PFSK-1 (cell line): ENCODE data around the gene PAPPA.

Source experiments
- FOXP2 ChIP-seq: optimal IDR thresholded peaks from 2 replicates; pipeline ENCODE3; 2011; ENCODE audit warnings: borderline replicate concordance, control low read depth, inconsistent platforms; ENCODE audit not compliant: insufficient read depth; ENCODE audit errors: extremely low read length, extremely low read depth
- POLR2AphosphoS5 ChIP-seq: IDR thresholded peaks from 2 replicates; pipeline ENCODE4 v1.6.1; 2012; ENCODE audit warnings: low read depth, mild to moderate bottlenecking, control low read depth, low read length, moderate library complexity
- SIN3A ChIP-seq: IDR thresholded peaks from 2 replicates; pipeline ENCODE4 v1.6.1; 2012; ENCODE audit warnings: mild to moderate bottlenecking, low read length, moderate library complexity, borderline replicate concordance; ENCODE audit not compliant: insufficient read depth
- TAF1 ChIP-seq: IDR thresholded peaks from 2 replicates; pipeline ENCODE4 v1.6.1; 2012; ENCODE audit warnings: low read length, control low read depth, borderline replicate concordance; ENCODE audit not compliant: insufficient read depth
- TF ChIP-seq, protein P1 (sequence below), 2 experiments: IDR thresholded peaks; 2 replicates each; pipeline versions ENCODE4 v1.6.1 to v1.8.0; 2011 to 2012; ENCODE audit warnings: low read depth in 2 of 2, low read length in 2 of 2, control low read depth in 1 of 2, inconsistent platforms in 1 of 2, mild to moderate bottlenecking in 1 of 2, moderate library complexity in 1 of 2; ENCODE audit not compliant: insufficient read depth in 1 of 2

The PAPPA gene

DNA sequence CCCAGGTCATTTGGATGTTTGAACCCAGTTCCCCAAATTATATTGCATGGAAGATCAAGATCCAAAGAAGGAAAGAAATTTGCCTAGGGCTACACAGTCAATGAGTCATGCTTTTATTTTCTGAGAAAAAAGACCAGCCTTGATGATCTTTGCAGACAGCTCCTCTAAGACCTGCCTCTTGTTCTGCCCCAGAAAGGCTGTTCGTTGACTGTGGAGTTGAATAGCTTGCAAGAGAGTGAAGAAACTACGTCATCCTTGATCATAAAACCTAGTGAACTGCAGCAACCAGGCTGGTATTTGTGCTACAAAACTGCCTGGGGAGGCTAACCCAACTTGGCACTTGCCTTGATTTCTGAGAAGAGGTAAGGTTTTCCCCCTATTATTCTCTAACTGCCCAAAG is 263.9 kb downstream of the PAPPA start:
- TF ChIP-seq SIN3A (no peak), TAF1 (no peak), POLR2AphosphoS5 (no peak)

DNA sequence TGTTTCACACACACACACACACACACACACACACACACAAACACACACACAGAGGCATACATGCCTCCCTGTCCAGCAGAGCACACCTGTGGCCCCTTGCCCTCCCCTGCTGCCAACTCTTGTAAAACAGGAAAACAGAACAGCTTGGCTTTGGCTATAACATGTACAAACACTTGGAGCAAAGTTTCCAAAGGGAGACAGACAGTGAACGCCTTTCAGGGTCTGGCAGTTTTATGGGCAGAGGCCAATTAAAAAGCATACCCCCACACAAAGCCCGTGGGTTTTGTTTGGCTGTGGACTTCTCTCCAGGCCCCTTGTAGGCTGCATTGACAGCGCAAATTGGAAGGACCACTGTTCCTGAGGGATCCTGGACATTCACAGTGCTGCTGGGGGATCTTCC is 265.6 kb downstream of the PAPPA start:
- TF ChIP-seq, protein P1, sequence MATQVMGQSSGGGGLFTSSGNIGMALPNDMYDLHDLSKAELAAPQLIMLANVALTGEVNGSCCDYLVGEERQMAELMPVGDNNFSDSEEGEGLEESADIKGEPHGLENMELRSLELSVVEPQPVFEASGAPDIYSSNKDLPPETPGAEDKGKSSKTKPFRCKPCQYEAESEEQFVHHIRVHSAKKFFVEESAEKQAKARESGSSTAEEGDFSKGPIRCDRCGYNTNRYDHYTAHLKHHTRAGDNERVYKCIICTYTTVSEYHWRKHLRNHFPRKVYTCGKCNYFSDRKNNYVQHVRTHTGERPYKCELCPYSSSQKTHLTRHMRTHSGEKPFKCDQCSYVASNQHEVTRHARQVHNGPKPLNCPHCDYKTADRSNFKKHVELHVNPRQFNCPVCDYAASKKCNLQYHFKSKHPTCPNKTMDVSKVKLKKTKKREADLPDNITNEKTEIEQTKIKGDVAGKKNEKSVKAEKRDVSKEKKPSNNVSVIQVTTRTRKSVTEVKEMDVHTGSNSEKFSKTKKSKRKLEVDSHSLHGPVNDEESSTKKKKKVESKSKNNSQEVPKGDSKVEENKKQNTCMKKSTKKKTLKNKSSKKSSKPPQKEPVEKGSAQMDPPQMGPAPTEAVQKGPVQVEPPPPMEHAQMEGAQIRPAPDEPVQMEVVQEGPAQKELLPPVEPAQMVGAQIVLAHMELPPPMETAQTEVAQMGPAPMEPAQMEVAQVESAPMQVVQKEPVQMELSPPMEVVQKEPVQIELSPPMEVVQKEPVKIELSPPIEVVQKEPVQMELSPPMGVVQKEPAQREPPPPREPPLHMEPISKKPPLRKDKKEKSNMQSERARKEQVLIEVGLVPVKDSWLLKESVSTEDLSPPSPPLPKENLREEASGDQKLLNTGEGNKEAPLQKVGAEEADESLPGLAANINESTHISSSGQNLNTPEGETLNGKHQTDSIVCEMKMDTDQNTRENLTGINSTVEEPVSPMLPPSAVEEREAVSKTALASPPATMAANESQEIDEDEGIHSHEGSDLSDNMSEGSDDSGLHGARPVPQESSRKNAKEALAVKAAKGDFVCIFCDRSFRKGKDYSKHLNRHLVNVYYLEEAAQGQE (IDR thresholded peaks at IDR 0.05; ENCODE audit: insufficient read depth in 1 of 2, low read depth in 2 of 2, low read length in 2 of 2): no peak
- no peak for TF ChIP-seq TAF1
- TF ChIP-seq POLR2AphosphoS5: no peak
- no peak for TF ChIP-seq SIN3A
- no peak for TF ChIP-seq FOXP2

DNA sequence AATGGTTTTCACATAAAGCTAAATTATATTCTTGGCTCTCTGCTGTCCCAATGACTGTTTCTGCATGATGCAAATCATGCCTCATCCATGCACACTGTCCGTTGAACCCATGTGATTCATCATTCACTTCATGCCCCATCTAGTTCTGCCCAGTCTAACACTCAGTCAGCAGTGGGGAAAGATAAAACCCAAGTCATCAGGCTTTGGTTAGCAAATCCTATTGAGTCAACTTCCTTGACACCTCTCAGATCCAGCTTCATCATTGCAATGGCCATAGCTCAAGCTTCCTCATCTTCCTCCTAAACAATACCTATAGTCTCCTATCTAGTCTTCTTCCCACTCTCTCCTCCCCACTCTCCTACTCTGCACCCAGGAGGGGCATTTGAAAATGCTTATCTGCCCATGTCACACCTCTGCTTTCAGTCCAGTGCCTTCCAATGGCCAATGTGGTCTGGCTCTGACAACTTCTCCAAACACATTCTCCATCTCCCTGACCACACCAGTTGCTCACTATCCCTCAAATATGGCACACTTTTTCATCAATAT is 267.5 kb downstream of the PAPPA start:
- TF ChIP-seq TAF1 (no peak), POLR2AphosphoS5 (no peak)
- TF ChIP-seq, protein P1 (IDR thresholded peaks at IDR 0.05; ENCODE audit: insufficient read depth in 1 of 2, low read depth in 2 of 2, low read length in 2 of 2): no peak

DNA sequence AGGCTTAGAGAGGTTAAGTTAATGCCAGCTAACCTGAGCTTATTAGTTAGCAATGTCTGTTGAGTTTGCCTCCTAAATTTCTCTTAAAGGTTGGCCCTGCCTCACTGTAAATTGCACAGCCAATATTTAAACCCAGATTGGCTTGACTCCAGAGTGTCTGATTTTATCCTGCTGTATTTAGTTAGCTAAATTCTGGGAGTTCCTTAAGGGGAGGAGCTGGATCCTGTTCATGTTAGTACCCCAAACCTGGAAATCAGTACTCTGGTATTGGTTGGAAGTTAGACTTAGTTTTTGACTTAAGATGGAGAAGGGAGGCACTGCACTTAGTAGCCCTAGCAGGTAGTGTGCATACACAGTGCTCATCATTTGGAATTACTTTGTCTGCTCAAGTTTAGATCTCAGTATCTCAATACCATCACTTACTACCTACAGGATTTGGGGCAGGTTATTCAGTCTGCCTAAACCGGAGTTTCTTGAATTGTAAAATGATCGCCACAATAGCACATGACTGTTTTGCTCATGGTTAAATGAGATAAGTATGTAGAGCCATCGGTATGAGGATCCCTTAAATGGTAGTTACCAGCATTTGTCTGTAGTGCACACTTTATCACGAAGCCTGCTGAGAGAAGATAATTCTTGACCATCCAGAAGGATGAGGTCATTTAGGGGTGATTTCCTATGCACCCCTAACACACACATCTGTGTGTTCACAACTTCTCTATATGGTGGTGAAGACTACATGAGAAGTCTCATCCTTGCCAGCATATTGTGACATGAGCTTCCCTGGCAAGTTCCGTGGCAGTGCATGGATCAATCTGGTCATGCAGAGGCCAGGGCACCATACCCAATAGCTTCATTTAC is 268.8 kb downstream of the PAPPA start:
- TF ChIP-seq FOXP2 (no peak), POLR2AphosphoS5 (no peak), TAF1 (no peak), SIN3A (no peak)
- TF ChIP-seq, protein P1 (IDR thresholded peaks at IDR 0.05; ENCODE audit: insufficient read depth in 1 of 2, low read depth in 2 of 2, low read length in 2 of 2): no peak

DNA sequence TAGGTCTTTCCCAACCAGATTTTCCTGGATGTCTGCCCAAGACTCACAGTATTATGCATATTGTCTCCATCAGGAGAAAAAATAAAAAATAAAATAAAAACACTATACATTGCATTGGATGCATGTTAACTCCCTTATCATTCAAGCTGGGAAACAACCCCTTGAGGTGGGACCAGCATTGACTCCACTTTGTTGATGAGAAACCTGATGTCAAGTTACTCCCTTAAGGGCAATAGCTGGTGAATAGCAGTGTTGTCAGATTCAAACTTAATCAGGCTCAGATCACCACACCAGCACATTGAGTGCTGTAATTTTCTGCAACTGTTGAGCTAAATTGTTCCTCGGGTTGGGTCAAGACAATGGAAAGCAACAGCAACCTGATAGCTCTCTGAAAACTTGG is 269.6 kb downstream of the PAPPA start:
- TF ChIP-seq POLR2AphosphoS5: no peak

DNA sequence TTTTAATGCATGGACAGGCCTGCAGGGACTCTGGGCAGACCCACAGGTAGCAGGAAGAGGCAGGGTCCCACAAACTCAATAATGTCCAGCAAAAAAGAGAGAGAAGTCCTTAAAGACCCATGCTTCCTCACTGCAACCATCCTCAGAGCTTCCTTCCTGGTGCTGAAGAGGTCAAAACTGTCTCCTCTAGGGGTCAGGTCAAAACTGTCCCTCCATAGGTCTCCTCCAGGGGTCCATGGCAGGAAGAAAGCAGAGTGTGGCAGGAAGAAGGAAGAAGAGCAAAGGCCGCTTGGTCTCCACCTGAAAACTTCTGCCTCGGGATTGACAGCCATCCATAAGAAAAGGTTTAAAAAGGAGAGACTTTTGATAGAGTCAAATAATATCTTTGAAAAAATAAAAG is 271.7 kb downstream of the PAPPA start:
- no peak for TF ChIP-seq POLR2AphosphoS5
- no peak for TF ChIP-seq SIN3A
- TF ChIP-seq, protein P1 (IDR thresholded peaks at IDR 0.05; ENCODE audit: insufficient read depth in 1 of 2, low read depth in 2 of 2, low read length in 2 of 2): no peak
- no peak for TF ChIP-seq TAF1
- TF ChIP-seq FOXP2: no peak
